Breast epithelium (tissue), 3 donors: Measurements from ENCODE around the gene SYCE3.
A peak's percentile ranks its signal among the peaks of the same experiment; 100 is the strongest.

Source experiments
- CTCF ChIP-seq, 3 donors: fragments of 450-650 bp; IDR thresholded peaks; one replicate each; pipeline ENCODE4 v1.5.1; 2016 to 2017; ENCODE audit warnings: antibody characterized with exemption in 3 of 3, mild to moderate bottlenecking in 3 of 3, moderate library complexity in 3 of 3
- POLR2A ChIP-seq: fragments of 450-650 bp; IDR thresholded peaks from one replicate; pipeline ENCODE4 v1.6.1; 2016; ENCODE audit warnings: antibody characterized with exemption, mild to moderate bottlenecking, moderate library complexity
- POLR2AphosphoS5 ChIP-seq, 3 donors: sonication (generic); formaldehyde crosslinking; IDR thresholded peaks; one replicate each; pipeline ENCODE4 v1.6.1; 2017; ENCODE audit warnings: antibody characterized with exemption in 3 of 3

- no peak for TF ChIP-seq POLR2A
- TF ChIP-seq CTCF (IDR thresholded peaks at IDR 0.05), result no peak
- peak in 1 of 3 donors; percentile 8 for TF ChIP-seq POLR2AphosphoS5 (IDR thresholded peaks at IDR 0.05)
Measured at GRCh38 chr22:50529416-50529896, 33.3 kb downstream of the SYCE3 start.
